B cell (primary cell): Measurements from ENCODE around the gene ZNF157.

Source experiments
- CTCF ChIP-seq: fragments of 200-600 bp; IDR thresholded peaks from one replicate; pipeline ENCODE4 v1.8.0; 2022; ENCODE audit warnings: antibody characterized with exemption, mild to moderate bottlenecking
- EZH2 ChIP-seq: IDR thresholded peaks from 2 replicates; pipeline ENCODE4 v1.6.1; 2012; ENCODE audit warnings: borderline replicate concordance, low read depth, mild to moderate bottlenecking, moderate library complexity, low read length; ENCODE audit not compliant: insufficient read depth, poor library complexity, severe bottlenecking

- TF ChIP-seq CTCF, result no peak
- TF ChIP-seq EZH2, result no peak
Measured at GRCh38 chrX:47380268-47380667, 9.9 kb downstream of the ZNF157 start.
